Lower leg skin (tissue), 3 donors: ENCODE data around the gene SZRD1.

Experiments used
- POLR2A ChIP-seq, 2 donors: fragments of 450-650 bp; IDR thresholded peaks; one replicate each; pipeline ENCODE4 v1.6.1; 2016 to 2017; ENCODE audit warnings: antibody characterized with exemption in 2 of 2, mild to moderate bottlenecking in 1 of 2, moderate library complexity in 1 of 2
- TF ChIP-seq, protein P1 (sequence below), 3 donors: fragments of 450-650 bp; IDR thresholded peaks; one replicate each; pipeline ENCODE4 v1.5.1; 2016; ENCODE audit warnings: antibody characterized with exemption in 3 of 3, mild to moderate bottlenecking in 3 of 3, moderate library complexity in 2 of 3

DNA sequence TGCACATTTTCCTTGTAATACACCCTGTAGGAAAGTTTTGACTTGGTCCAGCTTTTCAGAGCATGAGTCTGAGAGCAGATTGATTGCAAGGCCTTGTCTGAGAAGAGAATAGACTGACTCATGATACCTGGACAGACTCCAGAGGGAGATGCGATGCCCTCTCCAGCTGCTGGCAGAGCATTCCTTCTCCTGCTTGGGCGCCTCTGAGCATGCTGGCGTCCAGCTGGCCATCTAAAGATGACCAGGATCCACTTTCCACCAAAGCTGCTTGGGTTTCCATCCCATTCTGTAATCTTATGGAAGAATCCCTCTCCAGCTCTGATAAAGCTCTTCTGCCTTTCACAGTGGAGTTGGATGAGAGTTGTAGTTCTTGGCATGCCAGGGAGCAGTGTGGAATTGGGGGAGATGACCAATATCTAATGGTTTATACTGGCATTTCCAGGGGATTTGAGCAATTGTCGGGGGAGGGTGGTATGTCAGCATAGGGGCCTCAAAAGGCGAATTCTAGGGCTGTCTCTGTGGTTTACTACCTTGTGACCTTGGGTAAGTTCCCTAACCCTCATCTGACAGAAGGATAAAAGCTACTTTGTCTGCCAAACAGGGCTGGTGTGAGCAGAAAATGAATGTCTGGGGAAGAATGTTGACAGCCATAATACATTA is 19.5 kb downstream of the SZRD1 start:
- TF ChIP-seq, protein P1, sequence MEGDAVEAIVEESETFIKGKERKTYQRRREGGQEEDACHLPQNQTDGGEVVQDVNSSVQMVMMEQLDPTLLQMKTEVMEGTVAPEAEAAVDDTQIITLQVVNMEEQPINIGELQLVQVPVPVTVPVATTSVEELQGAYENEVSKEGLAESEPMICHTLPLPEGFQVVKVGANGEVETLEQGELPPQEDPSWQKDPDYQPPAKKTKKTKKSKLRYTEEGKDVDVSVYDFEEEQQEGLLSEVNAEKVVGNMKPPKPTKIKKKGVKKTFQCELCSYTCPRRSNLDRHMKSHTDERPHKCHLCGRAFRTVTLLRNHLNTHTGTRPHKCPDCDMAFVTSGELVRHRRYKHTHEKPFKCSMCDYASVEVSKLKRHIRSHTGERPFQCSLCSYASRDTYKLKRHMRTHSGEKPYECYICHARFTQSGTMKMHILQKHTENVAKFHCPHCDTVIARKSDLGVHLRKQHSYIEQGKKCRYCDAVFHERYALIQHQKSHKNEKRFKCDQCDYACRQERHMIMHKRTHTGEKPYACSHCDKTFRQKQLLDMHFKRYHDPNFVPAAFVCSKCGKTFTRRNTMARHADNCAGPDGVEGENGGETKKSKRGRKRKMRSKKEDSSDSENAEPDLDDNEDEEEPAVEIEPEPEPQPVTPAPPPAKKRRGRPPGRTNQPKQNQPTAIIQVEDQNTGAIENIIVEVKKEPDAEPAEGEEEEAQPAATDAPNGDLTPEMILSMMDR (IDR thresholded peaks at IDR 0.05), result no peak
- TF ChIP-seq POLR2A (IDR thresholded peaks at IDR 0.05), result no peak
